K562 (cell line): ENCODE results near the gene FAR2. TPM values are rescaled to one million over a fixed set of nuclear protein-coding genes. Genes with fewer than 3 reads are reported as not detected.

Source experiments
- E2F6 ChIP-seq, 2 experiments: IDR thresholded peaks; 2 replicates each; pipeline ENCODE4 v1.6.1; 2011; ENCODE audit warnings: borderline replicate concordance in 1 of 2, control low read depth in 1 of 2, low read depth in 1 of 2, low read length in 1 of 2, mild to moderate bottlenecking in 1 of 2, mixed read lengths in 1 of 2, moderate library complexity in 1 of 2; ENCODE audit not compliant: insufficient read depth in 1 of 2, insufficient read length in 1 of 2, poor library complexity in 1 of 2, severe bottlenecking in 1 of 2; ENCODE audit errors: extremely low read depth in 1 of 2
- PTTG1 ChIP-seq: fragments of 450-650 bp; IDR thresholded peaks from 2 replicates; pipeline ENCODE4 v1.6.1; 2016; ENCODE audit warnings: low read depth, mild to moderate bottlenecking, missing genetic modification characterization, missing compliant biosample characterization
- ZNF41 ChIP-seq: fragments of 250-450 bp; sonication (Bioruptor Pico); conservative IDR thresholded peaks from 2 replicates; pipeline ENCODE4 v1.4.0; 2020; ENCODE audit warnings: mild to moderate bottlenecking
- polyA plus RNA-seq, 8 experiments: library from polyadenylated mRNA; depleted of rRNA in 4 of 8; stranded (reverse) in 5 of 8; unstranded in 3 of 8; fragments of >200 nt; fragmentation: Nextera tagmentation in 2 of 8; fragmentation: Illumina TruSeq in 1 of 8; extraction: Ambion mirVana in 2 of 8; extraction: Trizol in 1 of 8; gene quantifications; 2 replicates each; pipeline versions ENCODE4 v1.2.1 to v1.2.3, GENCODE V29; 2011 to 2014; ENCODE audit warnings: inconsistent platforms in 1 of 8, missing spikeins in 1 of 8
- total RNA-seq, 7 experiments: library from RNA; depleted of rRNA in 6 of 7; stranded (reverse); fragments of >200 nt in 6 of 7; fragmentation: Illumina TruSeq in 2 of 7; extraction: Trizol in 2 of 7; gene quantifications; 2 replicates each; pipeline versions ENCODE4 v1.2.1 to v1.2.3, GENCODE V29; 2011 to 2021; ENCODE audit warnings: low replicate concordance in 1 of 7
- TF ChIP-seq, protein P1 (sequence below): fragments of 250-450 bp; sonication (Bioruptor Pico); IDR thresholded peaks from 2 replicates; pipeline ENCODE4 v1.4.0; 2020

The FAR2 gene
- total and polyA plus RNA-seq, 9 of the 15 experiments (the other 6 are each of a cell fraction or from before 2014, with no cell fraction given), result 5.0 to 13.4 (median 8.5) TPM

DNA sequence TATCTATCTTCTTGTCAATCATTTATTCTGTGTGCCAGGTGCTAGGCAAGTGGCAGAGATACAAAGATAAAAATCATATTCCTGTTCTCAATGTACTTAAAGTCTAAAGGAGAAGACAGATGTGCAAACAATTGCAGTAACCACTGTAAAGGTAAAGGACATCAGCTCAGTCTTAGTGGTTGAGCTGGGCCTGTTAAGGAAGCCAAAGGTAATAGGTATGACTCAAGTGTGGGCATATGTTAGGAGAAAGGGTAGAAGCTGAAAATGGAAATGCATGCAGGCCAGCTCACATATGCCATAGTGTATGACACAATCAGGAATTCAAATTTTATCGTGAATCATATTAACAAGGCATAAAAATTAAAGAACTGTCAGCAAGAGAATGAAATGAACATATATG is 49.8 kb downstream of the FAR2 start (continued):
- TF ChIP-seq, protein P1, sequence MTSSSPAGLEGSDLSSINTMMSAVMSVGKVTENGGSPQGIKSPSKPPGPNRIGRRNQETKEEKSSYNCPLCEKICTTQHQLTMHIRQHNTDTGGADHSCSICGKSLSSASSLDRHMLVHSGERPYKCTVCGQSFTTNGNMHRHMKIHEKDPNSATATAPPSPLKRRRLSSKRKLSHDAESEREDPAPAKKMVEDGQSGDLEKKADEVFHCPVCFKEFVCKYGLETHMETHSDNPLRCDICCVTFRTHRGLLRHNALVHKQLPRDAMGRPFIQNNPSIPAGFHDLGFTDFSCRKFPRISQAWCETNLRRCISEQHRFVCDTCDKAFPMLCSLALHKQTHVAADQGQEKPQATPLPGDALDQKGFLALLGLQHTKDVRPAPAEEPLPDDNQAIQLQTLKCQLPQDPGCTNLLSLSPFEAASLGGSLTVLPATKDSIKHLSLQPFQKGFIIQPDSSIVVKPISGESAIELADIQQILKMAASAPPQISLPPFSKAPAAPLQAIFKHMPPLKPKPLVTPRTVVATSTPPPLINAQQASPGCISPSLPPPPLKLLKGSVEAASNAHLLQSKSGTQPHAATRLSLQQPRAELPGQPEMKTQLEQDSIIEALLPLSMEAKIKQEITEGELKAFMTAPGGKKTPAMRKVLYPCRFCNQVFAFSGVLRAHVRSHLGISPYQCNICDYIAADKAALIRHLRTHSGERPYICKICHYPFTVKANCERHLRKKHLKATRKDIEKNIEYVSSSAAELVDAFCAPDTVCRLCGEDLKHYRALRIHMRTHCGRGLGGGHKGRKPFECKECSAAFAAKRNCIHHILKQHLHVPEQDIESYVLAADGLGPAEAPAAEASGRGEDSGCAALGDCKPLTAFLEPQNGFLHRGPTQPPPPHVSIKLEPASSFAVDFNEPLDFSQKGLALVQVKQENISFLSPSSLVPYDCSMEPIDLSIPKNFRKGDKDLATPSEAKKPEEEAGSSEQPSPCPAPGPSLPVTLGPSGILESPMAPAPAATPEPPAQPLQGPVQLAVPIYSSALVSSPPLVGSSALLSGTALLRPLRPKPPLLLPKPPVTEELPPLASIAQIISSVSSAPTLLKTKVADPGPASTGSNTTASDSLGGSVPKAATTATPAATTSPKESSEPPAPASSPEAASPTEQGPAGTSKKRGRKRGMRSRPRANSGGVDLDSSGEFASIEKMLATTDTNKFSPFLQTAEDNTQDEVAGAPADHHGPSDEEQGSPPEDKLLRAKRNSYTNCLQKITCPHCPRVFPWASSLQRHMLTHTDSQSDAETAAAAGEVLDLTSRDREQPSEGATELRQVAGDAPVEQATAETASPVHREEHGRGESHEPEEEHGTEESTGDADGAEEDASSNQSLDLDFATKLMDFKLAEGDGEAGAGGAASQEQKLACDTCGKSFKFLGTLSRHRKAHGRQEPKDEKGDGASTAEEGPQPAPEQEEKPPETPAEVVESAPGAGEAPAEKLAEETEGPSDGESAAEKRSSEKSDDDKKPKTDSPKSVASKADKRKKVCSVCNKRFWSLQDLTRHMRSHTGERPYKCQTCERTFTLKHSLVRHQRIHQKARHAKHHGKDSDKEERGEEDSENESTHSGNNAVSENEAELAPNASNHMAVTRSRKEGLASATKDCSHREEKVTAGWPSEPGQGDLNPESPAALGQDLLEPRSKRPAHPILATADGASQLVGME (CRISPR knock-in tag), result no peak
- no peak for TF ChIP-seq ZNF41 (CRISPR knock-in tag)
- no peak for TF ChIP-seq E2F6 (IDR thresholded peaks at IDR 0.05; ENCODE audit: borderline replicate concordance in 1 of 2, extremely low read depth in 1 of 2, insufficient read depth in 1 of 2, insufficient read length in 1 of 2, low read depth in 1 of 2, low read length in 1 of 2, poor library complexity in 1 of 2, severe bottlenecking in 1 of 2)
- TF ChIP-seq PTTG1 (tag), result no peak
